Effector memory CD8-positive, alpha-beta T cell (primary cell): Measurements from ENCODE around the gene LRRC46.

Experiments
- ATAC-seq: fragments of 150-1000 bp; cut with Tn5 transposase; replicated peaks from 2 replicates; pipeline ENCODE4 v1.10.0; 2021; ENCODE audit warnings: mild to moderate bottlenecking, moderate library complexity
- DNase-seq, 3 experiments: peaks; one replicate each; pipeline ENCODE4 v3.0.0; 2021
- H3K27ac Mint-ChIP-seq, 2 donors: one replicate each; pipeline ENCODE4 v1.8.0; 2022; ENCODE audit warnings: mild to moderate bottlenecking in 2 of 2, mixed read lengths in 2 of 2, moderate library complexity in 2 of 2
- H3K27me3 Mint-ChIP-seq, 2 donors: one replicate each; pipeline ENCODE4 v1.8.0; 2022; ENCODE audit warnings: mixed read lengths in 2 of 2
- H3K36me3 Mint-ChIP-seq: one replicate; pipeline ENCODE4 v1.8.0; 2022; ENCODE audit warnings: mild to moderate bottlenecking, moderate library complexity, mixed read lengths; ENCODE audit not compliant: insufficient read depth
- H3K4me1 Mint-ChIP-seq, 2 donors: one replicate each; pipeline ENCODE4 v1.8.0; 2022; ENCODE audit warnings: low read depth in 2 of 2, mixed read lengths in 2 of 2
- H3K4me3 Mint-ChIP-seq, 2 donors: one replicate each; pipeline ENCODE4 v1.8.0; 2022; ENCODE audit warnings: mild to moderate bottlenecking in 2 of 2, mixed read lengths in 2 of 2, moderate library complexity in 2 of 2
- H3K9me3 Mint-ChIP-seq, 2 donors: one replicate each; pipeline ENCODE4 v1.8.0; 2022; ENCODE audit warnings: mixed read lengths in 2 of 2

Gene LRRC46

DNA sequence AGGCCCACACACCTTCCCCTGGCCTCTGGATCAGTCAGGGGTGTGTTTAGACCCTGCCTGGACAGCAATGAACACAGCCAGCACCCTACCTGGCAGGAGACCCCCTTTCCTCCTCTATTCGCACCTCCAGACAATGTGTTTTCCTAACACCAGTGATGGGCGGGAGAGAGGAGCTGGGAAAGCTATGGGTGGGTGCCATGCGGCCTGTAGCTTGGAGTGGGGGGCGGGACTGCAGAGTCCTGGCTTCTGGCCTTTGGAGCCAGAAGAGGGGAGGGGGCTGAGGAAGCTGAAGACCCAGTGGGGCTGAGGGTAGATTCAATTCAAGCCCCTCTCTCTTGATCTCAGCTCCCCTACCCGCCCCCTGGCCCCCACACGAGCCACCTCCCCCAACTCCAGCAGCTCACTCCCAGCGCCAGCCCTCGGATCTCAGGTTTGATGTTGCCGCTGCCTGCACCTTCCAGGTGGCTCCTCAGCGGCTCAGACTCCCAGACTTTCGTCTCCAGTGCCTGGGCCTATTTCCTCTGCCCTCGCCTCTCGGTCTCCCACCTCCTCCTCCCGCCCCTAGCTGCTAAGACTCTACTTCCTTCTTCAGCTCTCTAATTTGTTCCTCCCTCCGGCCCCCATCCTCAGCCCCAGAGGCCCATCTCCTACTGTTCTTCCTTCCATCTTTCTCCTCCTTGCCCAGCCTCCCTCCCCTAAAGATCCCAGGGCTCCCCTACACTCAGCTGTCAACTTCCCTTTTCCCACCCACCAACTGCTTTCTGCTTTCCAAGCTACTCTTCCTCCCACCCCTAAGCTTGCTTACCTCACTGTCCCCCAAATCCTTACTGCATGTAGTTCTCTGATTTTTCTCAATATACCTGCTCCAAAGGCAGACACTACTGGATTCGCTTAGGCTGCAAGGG is 26.3 kb downstream of the LRRC46 start:
- H3K27me3 Mint-ChIP-seq: peaks cover 67 to 78% of the 10 kb centered on the region in 2 donors

GRCh38 chr17:47860386-47860785 is 28.9 kb downstream of the LRRC46 start:
- Mint-ChIP-seq H3K27ac (no peak overlapping the region), H3K4me3 (no peak overlapping the region), H3K27me3 (peaks cover 41 to 66% of the 10 kb centered on the region in 2 donors), H3K4me1 (peaks cover 0 to 1% of the 10 kb centered on the region in 2 donors), H3K9me3 (no peaks in the 10 kb centered on the region), H3K36me3 (peaks cover 6% of the 10 kb centered on the region)
- ATAC-seq: no peak
- DNase-seq: no peak

More for the DNA sequence above, 26.3 kb downstream of the LRRC46 start:
- H3K4me3 Mint-ChIP-seq: no peak overlapping the region
- peaks cover under 1% of the 10 kb centered on the region for H3K36me3 Mint-ChIP-seq
- H3K27ac Mint-ChIP-seq: no peak overlapping the region
- no peaks in the 10 kb centered on the region for H3K4me1 Mint-ChIP-seq
- no peaks in the 10 kb centered on the region for H3K9me3 Mint-ChIP-seq
- ATAC-seq (no peak), DNase-seq (no peak)

GRCh38 chr17:47862621-47863440 is 31.4 kb downstream of the LRRC46 start:
- H3K4me3 Mint-ChIP-seq: no peak overlapping the region
- H3K27ac Mint-ChIP-seq: no peak overlapping the region
- peaks cover 6% of the 10 kb centered on the region for H3K36me3 Mint-ChIP-seq
- H3K27me3 Mint-ChIP-seq: peaks cover 26 to 64% of the 10 kb centered on the region in 2 donors
- no peaks in the 10 kb centered on the region for H3K9me3 Mint-ChIP-seq
- DNase-seq: no peak
- H3K4me1 Mint-ChIP-seq: peaks cover 0 to 1% of the 10 kb centered on the region in 2 donors
- no peak for ATAC-seq

DNA sequence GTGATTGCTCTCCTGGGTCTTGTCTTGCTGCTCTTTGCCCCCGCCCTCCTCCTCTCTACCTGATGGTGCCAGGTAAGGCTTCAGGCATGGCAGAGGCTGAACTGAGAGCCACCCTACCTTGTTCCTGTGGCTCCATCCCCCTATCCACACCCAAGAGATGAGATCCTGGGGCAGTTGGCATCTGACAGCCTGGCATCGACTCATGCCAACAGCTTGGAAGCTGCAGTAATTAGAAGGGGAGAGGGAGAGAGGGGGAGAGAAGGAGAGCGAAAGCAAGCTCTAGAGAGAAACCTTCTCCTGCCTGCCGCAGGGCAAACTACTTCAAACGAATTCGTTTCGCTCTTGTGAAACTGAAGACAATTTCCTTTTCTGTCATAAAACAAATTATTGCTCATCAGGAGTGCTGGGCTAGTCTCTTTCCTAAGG is 33.3 kb downstream of the LRRC46 start:
- Mint-ChIP-seq H3K36me3 (peaks cover 6% of the 10 kb centered on the region), H3K9me3 (no peaks in the 10 kb centered on the region), H3K27me3 (peaks cover 17 to 64% of the 10 kb centered on the region in 2 donors), H3K4me3 (no peak overlapping the region), H3K4me1 (peaks cover 0 to 1% of the 10 kb centered on the region in 2 donors), H3K27ac (no peak overlapping the region)
- DNase-seq (no peak), ATAC-seq (no peak)

- ATAC-seq: no peak
- peaks cover 26 to 75% of the 10 kb centered on the region in 2 donors for H3K27me3 Mint-ChIP-seq
- H3K4me3 Mint-ChIP-seq: no peak overlapping the region
Measured at GRCh38 chr17:47866941-47867340, 35.5 kb downstream of the LRRC46 start.

GRCh38 chr17:47867813-47868533 is 36.5 kb downstream of the LRRC46 start:
- peaks cover 3% of the 10 kb centered on the region for H3K36me3 Mint-ChIP-seq

More at GRCh38 chr17:47866941-47867340, 35.5 kb downstream of the LRRC46 start:
- no peak for DNase-seq
- Mint-ChIP-seq H3K4me1 (peaks cover 0 to 1% of the 10 kb centered on the region in 2 donors), H3K27ac (no peak overlapping the region), H3K9me3 (no peaks in the 10 kb centered on the region), H3K36me3 (peaks cover 6% of the 10 kb centered on the region)

GRCh38 chr17:47869114-47869513 is 37.6 kb downstream of the LRRC46 start:
- H3K9me3 Mint-ChIP-seq: no peaks in the 10 kb centered on the region
- ATAC-seq: no peak
- H3K4me1 Mint-ChIP-seq: peaks cover 0 to 1% of the 10 kb centered on the region in 2 donors
- H3K4me3 Mint-ChIP-seq: no peak overlapping the region
- H3K27me3 Mint-ChIP-seq: peaks cover 46 to 96% of the 10 kb centered on the region in 2 donors
- no peak for DNase-seq
- H3K27ac Mint-ChIP-seq: no peak overlapping the region
- H3K36me3 Mint-ChIP-seq: no peaks in the 10 kb centered on the region

More at GRCh38 chr17:47867813-47868533, 36.5 kb downstream of the LRRC46 start:
- Mint-ChIP-seq H3K4me1 (peaks cover 0 to 1% of the 10 kb centered on the region in 2 donors), H3K9me3 (no peaks in the 10 kb centered on the region), H3K4me3 (no peak overlapping the region), H3K27ac (no peak overlapping the region), H3K27me3 (peaks cover 35 to 86% of the 10 kb centered on the region in 2 donors)
- DNase-seq: no peak
- no peak for ATAC-seq

GRCh38 chr17:47870056-47870455 is 38.6 kb downstream of the LRRC46 start:
- Mint-ChIP-seq H3K27me3 (peaks cover 56 to 96% of the 10 kb centered on the region in 2 donors), H3K9me3 (no peaks in the 10 kb centered on the region), H3K4me1 (no peaks in the 10 kb centered on the region), H3K4me3 (no peak overlapping the region), H3K36me3 (no peaks in the 10 kb centered on the region), H3K27ac (no peak overlapping the region)
- DNase-seq: no peak
- ATAC-seq: no peak

GRCh38 chr17:47871048-47871447 is 39.6 kb downstream of the LRRC46 start:
- H3K4me1 Mint-ChIP-seq: no peaks in the 10 kb centered on the region
- ATAC-seq (no peak), DNase-seq (no peak)
- H3K36me3 Mint-ChIP-seq: no peaks in the 10 kb centered on the region
- H3K27me3 Mint-ChIP-seq: peaks cover 65 to 96% of the 10 kb centered on the region in 2 donors
- no peak overlapping the region for H3K4me3 Mint-ChIP-seq
- H3K27ac Mint-ChIP-seq: no peak overlapping the region
- no peaks in the 10 kb centered on the region for H3K9me3 Mint-ChIP-seq

DNA sequence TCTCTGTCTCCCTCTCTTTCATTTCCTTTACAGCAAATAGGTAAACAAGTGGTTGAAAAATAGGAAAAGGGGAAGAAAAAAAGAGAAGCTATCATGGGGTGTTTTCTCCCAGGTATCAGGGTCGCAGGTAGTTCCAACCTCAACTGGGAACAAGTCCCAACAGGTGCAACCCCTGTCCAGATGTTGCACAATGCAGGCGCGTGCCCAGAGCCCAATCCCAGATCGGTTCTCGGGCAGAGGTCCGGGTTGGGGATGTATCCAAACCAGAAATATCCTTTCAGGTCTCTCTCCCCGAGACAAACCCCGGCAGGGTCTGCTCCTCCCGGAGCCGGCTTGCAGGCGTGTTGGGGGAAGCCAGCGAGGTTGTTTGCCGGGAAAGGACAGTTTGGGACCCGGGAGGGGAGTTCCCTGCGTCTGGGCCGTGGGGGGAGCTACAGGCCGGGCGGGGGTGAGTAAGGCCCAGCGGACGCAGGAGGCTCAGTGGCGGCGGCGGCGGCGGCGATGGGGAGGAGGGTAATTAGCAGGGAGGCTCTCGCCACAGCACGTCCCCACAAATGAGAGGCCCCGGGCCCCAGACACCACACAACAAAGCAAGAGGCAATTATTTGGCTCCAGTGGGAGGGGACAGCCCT is 40.7 kb downstream of the LRRC46 start:
- Mint-ChIP-seq H3K36me3 (no peaks in the 10 kb centered on the region), H3K27me3 (peaks cover 65 to 92% of the 10 kb centered on the region in 2 donors), H3K9me3 (no peaks in the 10 kb centered on the region), H3K4me1 (no peaks in the 10 kb centered on the region), H3K4me3 (no peak overlapping the region), H3K27ac (no peak overlapping the region)
- DNase-seq: no peak
- ATAC-seq: no peak

GRCh38 chr17:47872651-47873161 is 41.2 kb downstream of the LRRC46 start:
- DNase-seq (no peak), ATAC-seq (no peak)
- H3K9me3 Mint-ChIP-seq: no peaks in the 10 kb centered on the region
- H3K27me3 Mint-ChIP-seq: peaks cover 64 to 93% of the 10 kb centered on the region in 2 donors
- H3K36me3 Mint-ChIP-seq: no peaks in the 10 kb centered on the region
- no peaks in the 10 kb centered on the region for H3K4me1 Mint-ChIP-seq
- no peak overlapping the region for H3K27ac Mint-ChIP-seq
- H3K4me3 Mint-ChIP-seq: no peak overlapping the region

DNA sequence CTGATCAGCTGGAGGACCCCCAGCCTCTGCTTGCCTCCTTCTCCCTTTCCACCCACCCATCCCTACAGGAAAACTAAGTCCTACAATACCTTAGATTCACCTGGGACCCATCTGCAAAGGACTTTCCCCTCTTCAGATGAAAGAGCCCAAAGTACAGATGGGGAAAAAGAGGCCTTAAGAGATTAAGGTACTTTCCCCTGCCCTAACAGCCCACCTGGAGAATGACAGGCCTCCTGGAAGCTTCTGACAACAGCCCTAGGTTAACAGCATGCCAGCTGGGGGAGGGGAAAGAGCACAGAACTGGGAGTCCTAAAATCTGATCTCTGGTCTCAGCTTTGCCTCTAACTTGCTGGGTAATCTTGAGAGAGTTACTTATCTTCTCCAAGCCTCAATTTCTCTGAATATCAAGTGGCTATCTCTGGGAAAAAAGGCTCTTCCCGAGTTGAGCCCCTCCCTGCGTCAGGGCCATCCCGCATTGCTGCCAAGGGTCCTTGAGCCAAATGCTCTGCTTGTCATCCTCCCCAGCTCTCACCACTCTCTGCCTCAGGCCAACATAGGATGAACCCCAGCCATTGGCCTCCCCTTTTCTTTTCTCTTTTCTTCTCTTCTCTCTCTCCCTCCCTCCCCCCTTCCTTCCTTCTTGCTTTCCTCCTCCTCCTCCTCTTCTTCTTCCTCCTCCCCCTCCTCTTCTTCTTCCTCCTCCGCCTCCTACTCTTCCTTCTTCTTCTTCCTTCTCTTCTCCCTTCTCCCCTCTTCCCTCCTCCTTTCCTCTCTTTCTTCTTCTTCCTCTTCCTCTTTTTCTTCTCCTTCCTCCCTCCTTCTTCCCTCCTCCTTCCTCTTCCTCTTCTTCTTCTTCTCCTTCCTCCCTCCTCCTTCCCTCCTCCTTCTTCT is 42.0 kb downstream of the LRRC46 start:
- Mint-ChIP-seq H3K4me1 (no peaks in the 10 kb centered on the region), H3K4me3 (no peak overlapping the region), H3K27ac (no peak overlapping the region), H3K9me3 (no peaks in the 10 kb centered on the region), H3K36me3 (no peaks in the 10 kb centered on the region), H3K27me3 (peaks cover 64 to 93% of the 10 kb centered on the region in 2 donors)
- no peak for ATAC-seq
- no peak for DNase-seq
